Measurements from ENCODE around the gene RYR1.
"Not testable (repeated sequence)": the region's sequence is repeated elsewhere in the genome, so short reads cannot be mapped to it uniquely, and the experiment has no call there.

The RYR1 gene

GRCh38 chr19:38464421-38465082 is 31.1 kb downstream of the RYR1 start:
- DNase-seq: no peak

GRCh38 chr19:38466050-38466449 is 32.6 kb downstream of the RYR1 start:
- DNase-seq: no peak

GRCh38 chr19:38467541-38468525 is 34.3 kb downstream of the RYR1 start:
- no peak for DNase-seq

- no peak for DNase-seq
These were observed 35.7 kb downstream of the RYR1 start for GRCh38 chr19:38469151-38469550.

GRCh38 chr19:38470788-38471480 is 37.4 kb downstream of the RYR1 start:
- DNase-seq: no peak

- DNase-seq: not testable (repeated sequence)
These were observed 39.2 kb downstream of the RYR1 start for GRCh38 chr19:38472725-38473124.

- DNase-seq: no peak
These were observed 39.7 kb downstream of the RYR1 start for GRCh38 chr19:38473201-38473600.

GRCh38 chr19:38475176-38475575 is 41.7 kb downstream of the RYR1 start:
- DNase-seq: no peak

GRCh38 chr19:38478273-38478971 is 44.9 kb downstream of the RYR1 start:
- no peak for DNase-seq

- DNase-seq: no peak
These were observed 49.0 kb downstream of the RYR1 start for GRCh38 chr19:38482496-38482895.

GRCh38 chr19:38483016-38483630 is 49.6 kb downstream of the RYR1 start:
- DNase-seq: no peak

GRCh38 chr19:38484747-38485146 is 51.3 kb downstream of the RYR1 start:
- DNase-seq: no peak

GRCh38 chr19:38485541-38486285 is 52.2 kb downstream of the RYR1 start:
- DNase-seq: no peak

GRCh38 chr19:38486731-38487336 is 53.3 kb downstream of the RYR1 start:
- DNase-seq: no peak

GRCh38 chr19:38488096-38488495 is 54.6 kb downstream of the RYR1 start:
- DNase-seq: no peak

GRCh38 chr19:38488776-38489481 is 55.4 kb downstream of the RYR1 start:
- DNase-seq: no peak

GRCh38 chr19:38490861-38491260 is 57.4 kb downstream of the RYR1 start:
- DNase-seq: no peak

GRCh38 chr19:38492181-38492813 is 58.8 kb downstream of the RYR1 start:
- DNase-seq: no peak

- DNase-seq: no peak
These were observed 60.9 kb downstream of the RYR1 start for GRCh38 chr19:38494379-38494778.

- not testable (repeated sequence) for DNase-seq
These were observed 61.9 kb downstream of the RYR1 start for GRCh38 chr19:38495375-38495774.
